ENCODE results near the gene MFAP4.

MFAP4 gene

DNA sequence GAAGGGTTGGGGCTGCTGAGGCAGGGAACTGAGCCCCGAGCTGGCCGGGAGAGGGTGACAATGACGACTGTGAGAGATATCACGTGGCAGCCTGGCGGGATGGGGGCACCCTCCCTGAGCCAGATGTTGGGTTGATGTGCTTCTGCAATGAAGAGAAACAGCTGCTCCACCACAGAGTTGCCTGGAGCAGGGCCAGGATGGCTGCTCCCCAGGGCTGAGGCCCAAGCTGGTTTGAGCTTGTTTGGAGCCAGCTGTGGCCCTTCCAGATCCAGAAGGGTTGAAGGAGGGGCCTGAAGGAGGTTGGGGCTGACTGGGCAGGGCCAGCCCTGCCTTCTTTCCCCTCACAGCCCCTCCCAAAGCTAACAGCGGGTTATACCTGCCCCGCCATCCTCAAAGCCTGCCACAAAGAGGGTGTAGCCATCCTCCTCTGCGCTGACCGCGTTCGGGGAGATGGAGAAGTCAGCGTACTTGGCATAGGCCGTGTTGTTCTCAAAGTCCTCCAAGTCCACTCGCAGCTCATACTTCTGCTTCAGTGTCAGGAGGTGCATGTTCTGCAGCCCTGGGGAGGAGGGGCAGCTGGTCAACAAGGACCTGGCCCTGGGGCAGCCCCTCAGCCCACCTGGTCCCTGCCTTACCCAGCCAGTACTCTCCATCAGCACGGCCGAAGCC, 2.1 kb downstream of the MFAP4 start:
- DNase-seq, result no peak

DNA sequence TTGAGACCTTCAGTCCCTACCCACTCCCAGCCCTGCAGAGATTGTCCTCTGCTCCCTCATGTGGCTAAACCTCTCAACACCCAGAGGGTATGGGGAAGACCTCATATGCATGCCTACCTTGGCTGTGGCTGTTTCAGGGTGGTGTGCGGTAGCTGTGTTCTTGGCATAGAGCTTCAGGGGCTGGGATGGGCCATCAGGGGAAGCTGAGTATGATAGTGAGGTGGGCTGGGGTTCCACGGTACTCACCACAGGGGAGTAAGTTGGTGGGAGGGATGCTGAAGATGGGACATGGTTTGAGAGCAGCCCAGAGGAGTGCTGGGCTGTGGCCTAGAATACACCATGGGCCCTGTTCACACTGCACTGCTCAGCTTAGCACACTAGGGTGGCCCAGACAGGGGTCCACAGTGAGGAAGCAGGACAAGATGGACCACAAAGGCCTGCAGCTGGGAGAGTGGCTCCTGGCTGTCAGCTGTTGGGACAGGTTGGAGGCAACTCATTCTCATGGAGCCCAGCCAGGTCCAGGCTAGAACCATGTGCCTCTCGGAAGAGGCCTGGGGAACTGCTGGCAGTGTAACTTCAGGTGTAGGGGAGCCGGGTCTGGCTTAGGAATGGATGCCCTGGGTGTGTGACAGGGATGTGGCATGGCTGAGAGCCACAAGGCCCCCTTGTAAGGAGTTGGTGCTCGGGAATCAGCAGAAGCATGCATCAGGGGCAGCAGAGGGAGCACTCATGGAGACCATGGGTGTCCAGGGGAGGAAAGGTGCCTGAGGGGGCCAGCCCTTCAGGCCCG, 3.1 kb downstream of the MFAP4 start:
- DNase-seq, result no peak

DNA sequence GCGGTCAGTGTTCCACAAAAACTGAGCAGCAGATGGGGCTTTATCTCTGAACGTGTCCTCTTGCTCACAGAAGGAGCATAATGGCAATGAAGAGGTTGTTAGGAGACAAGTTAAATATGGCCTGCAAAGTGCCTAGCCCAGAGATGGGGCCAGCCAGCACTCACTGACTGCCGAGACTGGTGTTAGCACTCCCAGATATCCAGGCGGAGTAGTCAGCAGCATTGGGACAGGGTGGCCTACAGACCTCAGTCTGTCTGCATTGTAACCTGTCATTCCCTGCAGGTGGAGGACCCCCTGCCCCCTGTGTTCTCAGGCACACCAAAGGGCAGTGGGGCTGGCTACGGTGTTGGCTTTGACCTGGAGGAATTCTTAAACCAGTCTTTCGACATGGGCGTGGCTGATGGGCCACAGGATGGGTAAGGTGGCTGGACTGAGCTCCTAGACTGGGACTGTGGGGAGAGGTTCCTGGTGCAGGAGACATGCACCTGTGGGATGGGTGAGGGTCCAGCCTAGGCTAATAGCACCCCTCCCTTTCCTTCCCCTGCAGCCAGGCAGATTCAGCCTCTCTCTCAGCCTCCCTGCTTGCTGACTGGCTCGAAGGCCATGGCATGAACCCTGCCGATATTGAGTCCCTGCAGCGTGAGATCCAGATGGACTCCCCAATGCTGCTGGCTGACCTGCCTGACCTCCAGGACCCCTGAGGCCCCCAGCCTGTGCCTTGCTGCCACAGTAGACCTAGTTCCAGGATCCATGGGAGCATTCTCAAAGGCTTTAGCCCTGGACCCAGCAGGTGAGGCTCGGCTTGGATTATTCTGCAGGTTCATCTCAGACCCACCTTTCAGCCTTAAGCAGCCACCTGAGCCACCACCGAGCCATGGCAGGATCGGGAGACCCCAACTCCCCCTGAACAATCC, 4.2 kb downstream of the MFAP4 start:
- no peak for DNase-seq

DNA sequence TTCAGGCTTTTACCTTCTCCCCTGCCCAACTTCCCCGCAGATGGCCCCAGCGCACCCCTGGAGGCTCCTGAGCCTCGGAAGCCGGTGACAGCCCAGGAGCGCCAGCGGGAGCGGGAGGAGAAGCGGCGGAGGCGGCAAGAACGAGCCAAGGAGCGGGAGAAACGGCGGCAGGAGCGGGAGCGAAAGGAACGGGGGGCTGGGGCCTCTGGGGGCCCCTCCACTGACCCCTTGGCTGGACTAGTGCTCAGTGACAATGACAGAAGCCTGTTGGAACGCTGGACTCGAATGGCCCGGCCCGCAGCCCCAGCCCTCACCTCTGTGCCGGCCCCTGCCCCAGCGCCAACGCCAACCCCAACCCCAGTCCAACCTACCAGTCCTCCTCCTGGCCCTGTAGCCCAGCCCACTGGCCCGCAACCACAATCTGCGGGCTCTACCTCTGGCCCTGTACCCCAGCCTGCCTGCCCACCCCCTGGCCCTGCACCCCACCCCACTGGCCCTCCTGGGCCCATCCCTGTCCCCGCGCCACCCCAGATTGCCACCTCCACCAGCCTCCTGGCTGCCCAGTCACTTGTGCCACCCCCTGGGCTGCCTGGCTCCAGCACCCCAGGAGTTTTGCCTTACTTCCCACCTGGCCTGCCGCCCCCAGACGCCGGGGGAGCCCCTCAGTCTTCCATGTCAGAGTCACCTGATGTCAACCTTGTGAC, 5.1 kb downstream of the MFAP4 start:
- no peak for DNase-seq

DNA sequence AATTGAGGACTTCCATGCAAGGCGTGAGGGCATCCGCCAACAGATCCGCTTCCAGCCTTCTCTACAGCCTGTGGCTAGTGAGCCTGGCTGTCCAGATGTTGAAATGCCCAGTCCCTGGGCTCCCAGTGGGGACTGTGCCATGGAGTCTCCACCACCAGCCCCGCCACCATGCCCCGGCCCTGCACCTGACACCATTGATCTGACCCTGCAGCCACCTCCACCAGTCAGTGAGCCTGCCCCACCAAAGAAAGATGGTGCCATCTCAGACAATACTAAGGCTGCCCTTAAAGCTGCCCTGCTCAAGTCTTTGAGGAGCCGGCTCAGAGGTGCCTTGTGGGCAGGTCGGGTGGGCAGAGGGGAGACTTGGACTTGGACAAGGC, 5.6 kb downstream of the MFAP4 start:
- DNase-seq, result no peak

DNA sequence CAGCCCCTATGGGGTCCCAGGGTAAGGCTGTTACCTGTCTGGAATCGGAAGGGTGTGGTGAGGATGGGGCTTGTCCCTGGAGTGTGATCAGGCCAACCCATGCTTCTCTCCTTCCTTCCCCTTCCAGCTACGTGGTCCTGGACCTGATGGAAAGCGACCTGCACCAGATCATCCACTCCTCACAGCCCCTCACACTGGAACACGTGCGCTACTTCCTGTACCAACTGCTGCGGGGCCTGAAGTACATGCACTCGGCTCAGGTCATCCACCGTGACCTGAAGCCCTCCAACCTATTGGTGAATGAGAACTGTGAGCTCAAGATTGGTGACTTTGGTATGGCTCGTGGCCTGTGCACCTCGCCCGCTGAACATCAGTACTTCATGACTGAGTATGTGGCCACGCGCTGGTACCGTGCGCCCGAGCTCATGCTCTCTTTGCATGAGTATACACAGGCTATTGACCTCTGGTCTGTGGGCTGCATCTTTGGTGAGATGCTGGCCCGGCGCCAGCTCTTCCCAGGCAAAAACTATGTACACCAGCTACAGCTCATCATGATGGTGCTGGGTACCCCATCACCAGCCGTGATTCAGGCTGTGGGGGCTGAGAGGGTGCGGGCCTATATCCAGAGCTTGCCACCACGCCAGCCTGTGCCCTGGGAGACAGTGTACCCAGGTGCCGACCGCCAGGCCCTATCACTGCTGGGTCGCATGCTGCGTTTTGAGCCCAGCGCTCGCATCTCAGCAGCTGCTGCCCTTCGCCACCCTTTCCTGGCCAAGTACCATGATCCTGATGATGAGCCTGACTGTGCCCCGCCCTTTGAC, 6.3 kb downstream of the MFAP4 start:
- DNase-seq, result no peak

DNA sequence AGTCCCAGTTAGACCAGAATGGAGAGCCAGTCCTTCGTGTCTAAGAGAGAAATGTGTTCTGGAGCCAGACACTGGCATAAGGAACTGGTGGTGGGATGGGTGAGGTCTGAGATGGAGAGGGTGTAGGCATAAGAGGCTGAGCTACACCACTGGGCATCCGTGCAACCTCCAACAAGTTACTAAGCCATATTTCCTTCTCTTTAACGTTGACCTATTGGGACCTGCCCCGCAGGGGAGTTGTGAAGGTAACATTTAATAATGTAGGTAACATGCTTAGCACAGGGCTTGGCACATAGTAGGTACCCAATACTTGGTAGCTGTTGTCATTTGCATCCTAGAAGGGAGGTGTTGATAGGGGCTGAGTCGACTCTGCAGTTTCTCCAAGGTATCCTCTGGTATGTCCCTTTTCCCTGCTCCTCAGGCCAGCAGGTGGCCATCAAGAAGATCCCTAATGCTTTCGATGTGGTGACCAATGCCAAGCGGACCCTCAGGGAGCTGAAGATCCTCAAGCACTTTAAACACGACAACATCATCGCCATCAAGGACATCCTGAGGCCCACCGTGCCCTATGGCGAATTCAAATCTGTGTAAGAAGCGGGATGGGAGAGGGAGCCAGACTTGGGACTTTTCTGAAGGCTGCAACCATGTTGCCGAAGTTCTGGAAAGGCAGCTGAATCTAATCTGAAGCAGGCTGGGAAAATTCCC, 7.5 kb downstream of the MFAP4 start:
- DNase-seq, result peak; percentile 48

DNA sequence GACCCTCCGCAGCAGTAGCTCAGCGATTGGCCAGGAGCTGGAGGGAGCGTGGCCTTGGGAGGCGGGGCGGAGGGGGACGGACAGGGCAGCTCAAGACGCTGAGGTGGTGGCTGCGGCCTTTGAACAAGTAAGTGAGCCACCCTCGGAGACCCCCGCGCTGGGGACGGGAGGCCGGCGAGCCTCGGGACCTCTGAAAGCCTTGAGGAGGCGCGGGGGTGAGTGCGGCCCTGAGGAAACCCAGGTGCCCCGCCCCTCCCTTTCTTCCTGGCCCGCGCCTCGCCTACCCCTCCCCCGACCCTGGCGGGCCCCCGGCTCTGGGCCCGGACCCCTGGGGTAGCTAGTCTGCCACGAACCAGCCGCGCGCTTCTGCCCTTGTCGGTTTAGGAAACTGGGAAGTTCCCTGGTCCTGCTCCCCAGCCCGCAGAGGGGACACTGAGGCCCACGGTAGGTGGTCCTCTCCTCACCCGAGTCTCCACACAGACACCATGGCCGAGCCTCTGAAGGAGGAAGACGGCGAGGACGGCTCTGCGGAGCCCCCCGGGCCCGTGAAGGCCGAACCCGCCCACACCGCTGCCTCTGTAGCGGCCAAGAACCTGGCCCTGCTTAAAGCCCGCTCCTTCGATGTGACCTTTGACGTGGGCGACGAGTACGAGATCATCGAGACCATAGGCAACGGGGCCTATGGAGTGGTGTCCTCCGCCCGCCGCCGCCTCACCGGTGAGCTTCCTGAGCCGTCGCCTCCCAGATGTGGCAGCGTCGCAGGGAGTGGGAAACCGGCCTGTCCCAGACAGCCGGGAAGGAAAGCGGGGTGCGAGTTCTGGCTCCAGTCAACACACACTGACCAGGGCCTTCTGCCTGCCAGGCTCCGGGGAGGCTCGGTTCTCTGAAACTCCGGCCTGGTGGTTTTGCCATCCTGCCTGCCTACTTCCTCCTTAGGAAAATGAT, 8.3 kb downstream of the MFAP4 start, which contains the start of gene MAPK7:
Gene MAPK7, plus strand, starts transcription at position 83 of the 945 bp plus-strand sequence. Its CDS starts 403 bp downstream, at position 486.
- DNase-seq, result peak; percentile 75

DNA sequence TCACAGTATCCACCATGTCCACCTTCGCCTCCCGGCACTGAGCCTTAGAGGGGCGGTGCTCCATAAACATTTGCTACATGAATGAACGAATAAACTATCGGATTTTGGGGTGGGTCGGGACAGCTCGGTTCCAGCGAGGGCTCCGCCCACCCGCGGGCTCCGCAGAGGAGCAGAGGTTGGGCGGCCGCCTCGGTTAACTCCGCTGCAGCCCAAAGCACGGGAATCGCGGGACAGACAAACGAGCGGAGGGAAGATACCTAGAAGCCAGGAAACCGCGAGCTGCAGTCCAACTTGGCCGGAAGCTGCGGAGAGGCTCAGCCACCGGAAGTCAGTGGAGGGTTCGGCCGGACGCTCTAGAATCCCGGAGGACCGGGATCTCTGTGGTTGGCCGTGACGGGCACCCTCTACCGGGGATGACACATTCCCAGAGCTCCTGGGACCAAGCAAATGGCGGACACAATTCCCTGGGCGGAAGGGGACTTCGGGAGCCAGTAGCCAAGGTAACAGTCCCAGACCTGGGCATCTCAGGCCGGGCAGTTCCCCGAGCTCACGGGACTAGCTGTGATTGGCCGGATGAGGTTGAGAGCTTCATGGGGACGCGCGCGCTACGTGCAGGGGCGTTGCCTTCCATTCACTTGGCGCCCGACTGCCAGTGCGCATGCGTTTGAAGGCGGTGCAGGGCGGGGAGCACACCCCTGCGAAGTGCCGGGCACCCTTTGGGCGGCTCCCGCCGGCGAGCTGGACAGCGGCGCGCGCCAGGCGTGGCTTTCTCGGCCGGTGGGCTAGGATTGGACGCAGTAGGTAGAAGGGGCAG, 9.2 kb downstream of the MFAP4 start:
- DNase-seq, result peak; percentile 100

DNA sequence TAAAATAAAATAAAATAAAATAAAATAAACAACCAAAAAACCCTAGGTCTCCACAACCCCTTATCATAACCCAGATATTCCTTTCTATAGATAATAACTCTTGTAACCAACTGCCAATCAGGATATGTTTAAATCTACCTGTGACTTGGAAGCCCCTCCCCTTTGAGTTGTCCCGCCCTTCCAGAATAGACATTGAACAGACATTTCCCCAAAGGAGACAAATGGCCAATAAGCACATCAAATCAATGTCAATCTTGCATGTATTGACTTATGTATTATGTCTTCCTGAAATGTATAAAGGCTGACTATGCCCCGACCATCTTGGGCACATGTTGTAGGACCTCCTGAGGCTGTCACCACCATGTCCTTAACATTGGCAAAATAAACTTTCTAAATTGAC, 10.2 kb downstream of the MFAP4 start:
- DNase-seq, result peak; percentile 51

DNA sequence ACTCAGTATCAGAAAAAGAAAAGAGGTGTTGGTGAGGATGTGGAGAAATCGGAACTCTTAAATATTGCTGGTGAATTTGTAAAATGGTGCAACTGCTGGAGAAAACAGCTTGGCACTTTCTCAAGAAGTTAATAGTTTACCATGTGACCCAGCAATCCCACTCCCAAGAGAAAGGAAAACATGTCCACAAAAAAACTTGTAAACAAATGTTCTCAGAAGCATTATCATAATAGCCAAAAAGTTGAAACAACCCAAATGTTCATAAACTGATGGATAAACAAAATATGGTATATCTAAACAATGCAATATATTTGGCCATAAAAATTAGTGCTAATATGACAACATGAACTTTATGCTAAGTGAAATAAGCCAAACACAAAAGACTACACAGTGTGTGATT, 11.3 kb downstream of the MFAP4 start:
- no peak for DNase-seq

DNA sequence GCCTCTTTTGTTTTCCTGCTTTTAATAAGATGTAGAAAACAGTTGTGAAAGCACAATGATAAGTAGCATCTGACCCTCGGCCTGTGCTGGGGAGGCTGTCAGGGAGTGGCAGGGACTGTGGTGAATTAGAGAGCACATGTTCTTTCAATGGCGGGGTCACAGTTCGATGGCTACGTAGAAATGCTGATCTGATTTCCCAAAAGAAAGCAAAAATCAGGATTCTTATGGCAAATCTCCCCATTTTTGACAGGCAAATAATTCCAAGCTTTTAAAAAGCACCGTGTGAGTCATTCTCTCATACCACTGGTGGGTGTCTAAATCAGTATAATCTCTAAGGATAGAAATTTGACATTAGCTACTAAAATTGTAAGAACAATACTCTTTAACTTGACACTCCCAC, 12.9 kb downstream of the MFAP4 start:
- no peak for DNase-seq

DNA sequence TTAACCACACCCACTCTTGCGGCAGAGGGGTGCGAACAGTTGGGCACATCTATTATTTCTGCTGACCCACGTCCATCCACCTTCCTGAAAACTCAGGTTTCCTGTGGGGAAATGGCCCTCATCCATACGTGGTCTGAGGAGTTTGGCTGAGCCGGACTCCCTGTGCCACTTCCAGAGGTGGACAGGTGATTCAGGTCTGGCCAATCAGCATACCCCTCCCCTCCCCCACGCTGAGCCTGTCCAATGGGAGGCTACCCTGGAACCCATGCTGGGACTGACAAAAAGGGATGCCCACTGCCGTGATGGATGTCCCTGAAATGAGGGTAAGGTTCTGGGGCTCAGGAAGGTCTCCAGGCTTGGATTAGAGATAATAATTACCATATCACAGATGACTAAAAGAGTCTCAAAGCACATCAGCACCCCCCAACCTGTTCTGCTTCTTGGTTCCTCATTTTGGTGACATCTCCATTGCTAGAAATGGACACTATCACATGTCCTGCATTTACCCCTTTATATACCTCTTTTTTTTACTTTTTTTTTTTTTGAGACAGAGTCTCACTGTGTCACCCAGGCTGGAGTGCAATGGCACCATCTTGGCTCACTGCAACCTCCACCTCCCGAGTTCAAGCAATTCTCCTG, 14.0 kb downstream of the MFAP4 start:
- DNase-seq, result peak; percentile 47

DNA sequence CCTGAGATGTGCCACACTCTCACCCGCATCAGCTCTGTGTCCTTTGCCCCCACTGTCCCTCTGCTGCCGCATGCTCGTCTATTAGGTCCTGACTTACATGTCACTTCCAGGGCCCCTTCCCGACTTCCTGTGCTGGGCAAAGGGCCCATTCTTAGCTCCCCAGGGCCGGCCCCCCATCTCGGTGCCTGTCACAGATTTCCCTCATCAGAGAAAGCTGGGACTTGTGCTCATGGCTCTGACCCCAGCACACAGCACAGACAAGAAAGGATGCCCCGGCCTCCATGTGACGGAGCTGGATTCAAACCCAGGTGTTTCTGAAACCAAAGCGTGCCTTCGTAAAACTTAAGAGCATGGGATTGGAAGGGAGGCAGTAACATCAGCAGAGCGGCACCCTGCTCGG, 14.6 kb downstream of the MFAP4 start:
- DNase-seq, result peak; percentile 50

DNA sequence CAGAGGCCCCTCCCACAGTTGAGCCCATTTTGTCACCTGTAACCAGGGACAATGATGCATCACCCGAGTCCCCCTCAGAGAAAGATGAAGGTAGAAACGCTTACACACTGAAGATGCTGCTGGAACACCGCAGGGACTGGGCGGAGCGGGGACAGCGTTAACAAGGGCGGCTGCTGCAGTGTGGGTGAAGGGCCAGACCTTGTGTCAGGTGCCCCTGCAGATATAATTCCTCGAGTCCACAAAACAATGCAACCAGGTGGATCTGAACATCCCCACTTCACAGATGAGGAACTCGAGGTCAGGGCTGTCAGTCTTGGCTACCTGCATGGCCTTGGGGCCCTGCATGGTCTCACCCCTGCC, 15.0 kb downstream of the MFAP4 start:
- DNase-seq, result no peak

DNA sequence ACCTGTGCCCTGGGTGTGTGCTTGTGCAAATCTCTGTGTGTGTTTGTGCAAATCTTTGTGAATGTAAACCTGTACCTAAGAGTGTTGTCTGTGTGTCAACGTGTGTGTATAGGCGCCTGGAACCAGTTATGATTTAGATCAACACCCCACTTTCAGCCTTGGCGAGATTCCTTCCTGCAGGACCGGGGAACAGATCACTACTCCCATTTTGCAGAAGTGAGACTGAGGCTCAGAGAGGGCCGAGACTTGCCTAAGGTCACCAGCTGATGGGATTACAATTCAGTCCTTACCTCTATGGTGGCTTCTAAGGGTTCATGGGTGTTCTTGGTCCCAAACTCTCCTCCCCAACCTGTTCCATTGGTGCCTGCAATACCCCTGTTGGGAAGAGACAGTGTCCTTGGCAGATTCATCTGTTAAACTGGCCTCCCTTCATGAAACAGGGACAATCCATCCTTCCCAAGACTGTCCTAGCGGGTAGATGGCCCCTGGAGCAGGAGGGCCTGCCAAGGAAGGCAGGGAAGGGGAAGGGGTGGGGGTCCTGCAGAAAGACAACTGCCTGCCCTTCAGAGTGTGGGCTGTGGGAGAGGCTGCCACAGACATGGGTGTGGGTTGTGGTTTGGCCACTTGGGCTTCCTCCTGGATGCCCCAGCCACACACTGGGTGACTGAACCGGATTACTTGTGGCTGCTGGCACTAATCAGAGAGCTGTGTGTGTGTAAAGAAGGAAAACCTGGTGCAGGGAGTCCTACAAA, 15.6 kb downstream of the MFAP4 start:
- DNase-seq, result peak; percentile 50

DNA sequence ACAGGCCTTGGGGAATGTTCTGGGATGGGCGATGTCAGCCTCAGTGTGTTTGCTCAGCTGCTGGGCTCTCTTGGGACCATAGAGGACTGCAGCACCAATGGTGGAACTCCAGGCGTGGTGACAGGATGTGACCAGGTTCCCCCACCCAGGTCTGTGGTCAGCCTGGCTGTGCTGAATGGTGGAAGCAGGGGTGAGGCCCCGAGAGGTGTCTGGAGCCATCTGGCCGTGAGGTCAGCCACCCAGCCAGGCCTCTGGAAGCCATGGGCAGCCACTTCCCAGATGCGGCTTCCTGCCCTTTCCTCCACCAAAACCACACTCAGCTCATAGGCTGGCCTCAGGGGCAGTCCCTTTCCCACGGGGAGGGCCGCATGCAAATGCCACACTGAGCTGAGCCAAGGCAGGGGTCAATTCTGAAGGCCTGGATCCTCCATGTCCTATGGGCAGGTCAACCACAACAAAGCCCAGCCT, 16.5 kb downstream of the MFAP4 start:
- peak; percentile 70 for DNase-seq

Measured in islet precursor cell (in vitro differentiated cells).